Stimulated activated CD4-positive, alpha-beta T cell treated with anti-CD3 and anti-CD28 coated beads, TNF-alpha, amount 100 ng/mL, for 48 hours (primary cell): ENCODE measurements around the gene ZNF284.
A peak's percentile ranks its signal among the peaks of the same experiment; 100 is the strongest.

Source experiments
- DNase-seq, 3 donors: peaks; one replicate each; pipeline ENCODE4 v3.0.0-alpha.2; 2020; ENCODE audit warnings: low read depth in 3 of 3

The ZNF284 gene

DNA sequence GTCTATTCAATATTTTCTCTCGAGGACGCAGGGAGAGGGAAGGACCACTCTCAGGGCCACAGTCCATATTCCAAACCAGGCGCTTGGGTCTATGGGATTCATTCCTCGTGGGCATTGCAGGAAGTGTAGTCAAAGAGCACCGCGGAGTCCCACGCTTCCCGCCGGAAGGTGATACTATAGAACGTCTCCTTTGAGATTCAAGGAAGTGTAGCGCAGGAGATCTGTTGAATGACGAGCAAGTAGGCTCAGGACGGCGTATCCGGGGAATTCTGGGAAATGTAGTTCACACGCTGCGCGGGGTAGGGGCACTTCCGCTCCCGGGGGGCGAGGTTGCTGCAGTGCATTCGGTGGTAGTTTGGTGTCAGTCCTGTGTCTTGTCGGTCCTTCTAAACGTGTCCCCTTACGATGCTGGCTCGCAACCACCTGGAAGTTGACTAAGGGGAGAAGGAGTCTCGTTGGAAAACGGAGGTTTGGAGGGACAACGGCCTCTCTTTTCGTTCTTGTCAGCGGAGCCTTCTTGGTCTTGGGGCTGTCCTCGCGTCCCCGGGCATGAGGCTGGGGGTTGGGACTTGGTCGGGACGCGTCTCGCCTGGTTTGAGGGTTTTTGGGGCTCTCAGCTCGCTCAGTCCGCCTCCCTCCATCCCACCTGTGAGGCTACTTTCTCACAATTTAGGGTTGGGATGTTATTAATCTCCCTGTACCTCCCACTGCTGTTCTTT is at the start of gene ZNF284:
Gene ZNF284 (plus strand): TSS at position 336 of the 719 bp plus-strand sequence. CDS start 4,231 bp downstream, outside the sequence.
- peak; percentile 63 to 70 (median 67) for DNase-seq

DNA sequence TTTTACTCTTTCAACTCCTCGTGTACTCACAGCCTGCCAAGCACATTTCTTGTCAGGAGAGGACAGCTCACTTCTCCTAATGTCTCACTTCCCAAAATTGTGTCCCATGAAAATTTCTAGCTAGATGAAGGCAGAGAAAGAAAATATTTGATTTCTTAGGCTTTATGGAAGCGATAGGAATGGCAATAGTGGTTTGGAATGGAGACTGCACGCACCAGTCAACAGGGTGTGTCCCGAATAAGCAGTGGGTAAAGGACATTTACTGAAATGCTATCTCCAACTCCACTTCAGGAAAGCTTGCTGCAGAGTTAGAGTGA is 47.1 kb upstream of the ZNF284 start:
- DNase-seq, result no peak

DNA sequence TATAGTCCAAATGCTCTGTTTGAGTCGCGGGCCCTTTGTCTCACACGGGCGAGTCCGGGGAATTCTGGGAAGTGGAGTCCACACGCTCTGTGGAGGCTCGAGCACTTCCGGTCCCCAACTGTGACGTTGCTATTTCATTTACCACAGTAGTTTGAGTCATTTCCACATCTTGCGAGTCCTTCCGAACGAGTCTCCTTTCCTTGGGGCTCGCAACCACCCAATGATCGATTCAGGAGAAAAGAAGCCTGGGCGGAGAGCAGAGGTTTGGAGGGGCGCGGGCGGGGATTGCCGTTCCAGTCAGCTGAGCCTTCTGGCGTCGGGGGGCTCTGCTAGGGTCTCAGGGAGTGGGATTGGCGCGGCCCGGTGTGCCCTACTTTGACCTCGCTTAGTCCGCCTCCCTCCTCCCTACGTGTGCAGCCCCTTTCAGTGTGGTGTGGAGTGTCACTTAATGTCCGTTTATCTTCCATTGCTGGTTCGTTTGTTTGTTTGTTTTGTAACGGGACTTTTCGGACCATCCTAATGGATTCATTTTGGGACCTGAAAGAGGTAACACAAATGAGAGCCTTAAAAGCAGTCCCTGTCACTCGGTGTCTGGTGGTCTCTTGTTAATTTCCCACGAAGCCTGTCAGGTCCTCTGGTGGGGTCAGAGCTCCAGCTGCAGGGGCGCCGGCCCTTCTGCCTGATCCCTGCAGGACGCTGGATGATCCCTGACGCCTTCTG is 46.6 kb upstream of the ZNF284 start, which contains the start of gene ZNF222:
Gene ZNF222 (plus strand): TSS at position 163 of the 720 bp plus-strand sequence. CDS start 58 bp downstream, at position 221.
- DNase-seq, result peak; percentile 57 to 73 (median 63)

DNA sequence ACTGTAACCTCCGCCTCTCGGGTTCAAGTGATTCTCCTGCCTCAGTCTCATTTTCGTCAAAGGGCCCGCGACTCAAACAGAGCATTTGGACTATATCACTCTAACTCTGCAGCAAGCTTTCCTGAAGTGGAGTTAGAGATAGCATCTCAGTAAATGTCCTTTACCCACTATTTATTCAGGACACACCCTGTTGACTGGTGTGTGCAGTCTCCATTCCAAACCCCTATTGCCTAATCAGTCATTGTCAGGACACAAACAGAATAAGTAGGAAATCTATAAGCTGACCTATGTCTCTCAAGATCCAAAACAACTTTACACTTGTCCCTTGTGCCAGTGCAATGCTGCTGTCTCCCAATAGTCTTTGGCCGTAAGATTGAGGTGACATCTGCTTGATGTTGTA is 45.3 kb upstream of the ZNF284 start:
- no peak for DNase-seq

DNA sequence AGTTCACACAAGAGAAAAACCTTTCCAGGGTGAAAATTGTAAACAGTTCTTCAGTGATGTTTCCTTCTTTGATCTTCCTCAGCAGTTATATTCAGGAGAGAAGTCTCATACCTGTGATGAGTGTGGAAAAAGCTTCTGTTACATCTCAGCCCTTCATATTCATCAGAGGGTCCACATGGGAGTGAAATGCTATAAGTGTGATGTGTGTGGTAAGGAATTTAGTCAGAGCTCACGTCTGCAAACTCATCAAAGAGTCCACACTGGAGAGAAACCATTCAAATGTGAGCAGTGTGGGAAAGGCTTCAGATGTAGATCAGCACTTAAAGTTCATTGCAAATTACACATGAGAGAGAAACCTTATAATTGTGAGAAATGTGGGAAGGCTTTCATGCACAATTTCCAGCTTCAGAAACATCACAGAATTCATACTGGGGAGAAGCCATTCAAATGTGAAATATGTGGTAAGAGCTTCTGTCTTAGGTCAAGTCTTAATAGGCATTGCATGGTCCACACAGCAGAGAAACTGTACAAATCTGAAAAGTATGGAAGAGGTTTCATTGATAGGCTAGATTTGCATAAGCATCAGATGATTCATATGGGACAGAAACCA is 39.9 kb upstream of the ZNF284 start:
- DNase-seq, result no peak

DNA sequence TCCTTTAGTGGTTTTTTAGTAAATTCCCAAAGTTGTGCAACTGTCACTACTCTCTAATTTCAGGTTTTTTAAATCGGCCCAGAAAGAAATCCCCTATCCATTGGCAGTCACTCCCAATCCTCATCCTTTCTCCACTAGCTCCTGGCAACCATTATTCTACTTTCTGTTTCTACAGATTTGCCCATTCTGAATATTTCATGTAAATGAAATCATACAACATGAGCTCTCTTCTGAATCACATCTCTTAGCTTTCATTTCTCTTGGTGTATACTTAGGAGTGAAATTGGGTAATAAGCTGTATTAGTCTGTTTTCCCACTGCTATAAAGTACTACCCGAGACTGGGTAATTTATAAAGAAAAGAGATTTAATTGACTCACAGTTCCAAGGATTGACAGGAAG is 29.8 kb upstream of the ZNF284 start:
- no peak for DNase-seq

DNA sequence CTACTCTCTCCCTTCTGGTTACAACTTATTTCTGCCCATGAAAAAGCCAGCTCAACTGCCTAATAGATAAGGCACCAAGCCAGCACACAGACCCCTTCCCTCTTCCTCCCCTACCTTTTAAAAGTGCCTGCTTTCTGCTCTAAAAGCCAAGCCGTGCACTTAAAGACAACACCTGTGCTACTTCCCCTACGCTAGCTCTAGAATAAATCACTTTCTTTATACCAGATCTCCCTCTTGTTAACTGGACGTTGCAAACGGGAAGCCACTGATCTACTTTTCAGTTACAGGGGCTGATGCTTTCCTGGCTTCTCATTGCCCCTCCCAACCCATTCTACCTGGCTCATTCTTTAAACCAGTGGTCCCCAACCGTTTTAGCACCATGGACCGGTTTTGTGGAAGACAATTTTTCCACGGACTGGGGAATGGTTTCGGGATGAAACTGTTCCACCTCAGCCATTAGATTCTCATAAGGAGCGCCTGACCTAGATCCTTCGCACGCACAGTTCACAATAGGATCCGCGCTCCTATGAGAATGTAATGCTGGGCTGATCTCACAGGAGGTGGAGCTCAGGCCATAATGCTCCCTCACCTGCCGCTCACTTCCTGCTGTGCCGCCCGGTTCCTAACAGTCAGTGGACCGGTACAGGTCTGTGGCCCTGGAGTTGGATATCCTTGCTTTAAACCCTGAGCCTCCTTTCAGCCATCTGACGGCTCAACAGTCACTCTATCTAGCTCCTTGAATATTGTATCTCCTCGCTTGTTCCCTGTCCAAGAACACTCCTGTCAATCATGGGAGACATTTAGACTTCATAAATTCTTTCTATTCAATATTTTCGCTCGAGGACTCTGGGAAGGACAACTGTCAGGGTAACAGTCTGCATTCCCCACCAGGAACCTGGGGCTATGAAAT is 21.0 kb upstream of the ZNF284 start:
- no peak for DNase-seq

DNA sequence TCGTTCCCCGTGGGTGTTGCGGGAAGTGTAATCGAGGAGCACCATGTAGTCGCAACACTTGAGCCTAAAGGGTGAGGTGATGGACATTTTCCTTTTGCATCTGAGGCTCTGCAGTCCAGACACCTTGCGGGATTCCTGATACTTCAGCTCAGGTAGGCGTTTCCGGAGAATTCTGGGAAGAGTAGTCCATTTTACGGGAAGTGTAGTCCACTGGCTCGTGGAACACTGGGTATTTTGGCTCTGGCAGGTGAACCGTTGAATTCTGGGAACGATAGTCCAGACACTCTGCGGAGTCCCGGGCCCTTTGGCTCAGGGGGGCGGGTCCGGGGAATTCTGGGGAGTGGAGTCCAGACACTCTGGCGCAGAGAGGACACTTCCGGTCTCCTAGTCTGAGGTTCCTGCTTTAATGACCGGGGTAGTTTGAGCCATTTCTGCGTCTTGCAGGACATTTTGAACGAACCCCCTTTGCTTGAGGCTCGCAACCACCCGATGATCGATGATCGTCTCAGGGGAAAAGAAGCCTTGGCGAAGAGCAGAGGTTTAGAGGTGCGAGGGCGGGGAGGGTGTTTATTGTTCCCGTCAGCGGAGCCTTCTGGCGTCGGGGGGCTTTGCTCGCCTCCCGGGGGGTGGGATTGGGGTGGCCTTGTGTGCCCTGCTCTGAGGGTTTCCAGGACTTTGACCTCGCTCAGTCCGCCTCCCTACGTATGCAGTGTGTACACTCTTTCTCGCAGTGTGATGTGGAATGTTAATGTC is 20.1 kb upstream of the ZNF284 start, which contains the start of gene ZNF223:
Gene ZNF223 (plus strand): TSS at position 387 of the 753 bp plus-strand sequence. CDS start 3,141 bp downstream, outside the sequence.
- peak; percentile 16 to 45 (median 32) for DNase-seq

DNA sequence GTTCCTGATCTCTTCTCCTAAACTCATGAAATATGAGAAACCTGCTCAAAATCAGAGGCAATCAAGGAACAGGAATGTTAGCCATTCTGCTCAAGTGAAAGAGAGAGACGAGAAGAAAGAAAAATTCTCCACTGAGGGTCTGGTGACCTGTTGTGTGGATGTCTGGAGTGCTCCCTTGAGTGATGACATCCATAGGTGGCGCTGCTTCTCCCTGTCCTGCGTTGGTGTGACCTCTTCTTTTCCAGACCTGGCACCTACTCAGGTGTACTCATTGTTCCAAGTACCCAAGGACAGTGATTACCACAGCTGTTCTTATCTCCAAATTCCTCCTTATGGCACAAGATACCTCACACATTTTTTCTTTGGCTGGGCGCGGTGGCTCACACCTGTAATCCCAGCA is 16.1 kb upstream of the ZNF284 start:
- no peak for DNase-seq

DNA sequence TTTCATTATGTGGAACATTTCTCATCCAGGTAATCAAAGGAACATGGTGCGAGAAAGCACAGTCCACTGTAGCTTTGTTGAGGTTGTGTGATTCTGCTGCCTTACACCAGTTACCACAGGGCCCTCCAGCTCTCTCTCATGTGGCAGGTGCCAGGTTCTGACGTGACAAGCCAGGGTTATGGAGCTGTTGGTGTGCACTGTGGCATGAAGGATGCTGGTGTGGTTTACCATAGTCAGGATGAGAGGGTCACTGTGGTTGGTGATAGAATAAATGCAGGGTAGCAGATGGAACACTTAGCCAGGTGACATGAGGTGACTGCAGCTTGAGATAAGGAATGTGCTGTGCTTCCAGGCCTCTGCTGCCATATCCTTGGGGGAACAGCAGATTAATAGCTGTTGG is 12.7 kb upstream of the ZNF284 start:
- DNase-seq, result no peak

DNA sequence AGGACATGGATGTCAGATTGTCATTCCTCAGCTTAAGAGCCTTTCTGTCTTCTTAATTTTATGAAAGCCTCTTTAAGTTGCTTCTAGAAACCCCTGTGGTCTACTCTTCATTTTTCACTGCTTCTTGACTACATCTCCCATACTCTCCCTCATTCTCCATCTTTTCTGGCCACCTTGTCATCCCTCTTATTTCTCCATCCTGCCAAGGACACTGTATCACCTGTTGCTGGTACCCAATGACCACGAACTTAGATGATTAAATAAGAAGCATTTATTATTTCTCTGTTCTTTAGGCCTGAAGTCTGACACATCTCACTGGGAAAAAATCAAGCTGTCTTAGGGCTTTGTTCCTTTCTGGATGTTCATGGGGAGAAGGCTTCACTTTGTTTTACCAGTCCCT is 10.9 kb upstream of the ZNF284 start:
- no peak for DNase-seq

DNA sequence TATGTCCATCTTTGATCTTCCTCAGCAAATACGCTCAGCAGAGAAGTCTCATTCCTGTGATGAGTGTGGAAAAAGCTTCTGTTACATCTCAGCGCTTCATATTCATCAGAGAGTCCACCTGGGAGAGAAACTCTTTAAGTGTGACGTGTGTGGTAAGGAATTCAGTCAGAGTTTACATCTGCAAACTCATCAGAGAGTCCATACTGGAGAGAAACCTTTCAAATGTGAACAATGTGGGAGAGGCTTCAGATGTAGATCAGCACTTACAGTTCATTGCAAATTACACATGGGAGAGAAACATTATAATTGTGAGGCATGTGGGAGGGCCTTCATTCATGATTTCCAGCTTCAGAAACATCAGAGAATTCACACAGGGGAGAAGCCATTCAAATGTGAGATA is 5.7 kb upstream of the ZNF284 start:
- no peak for DNase-seq

DNA sequence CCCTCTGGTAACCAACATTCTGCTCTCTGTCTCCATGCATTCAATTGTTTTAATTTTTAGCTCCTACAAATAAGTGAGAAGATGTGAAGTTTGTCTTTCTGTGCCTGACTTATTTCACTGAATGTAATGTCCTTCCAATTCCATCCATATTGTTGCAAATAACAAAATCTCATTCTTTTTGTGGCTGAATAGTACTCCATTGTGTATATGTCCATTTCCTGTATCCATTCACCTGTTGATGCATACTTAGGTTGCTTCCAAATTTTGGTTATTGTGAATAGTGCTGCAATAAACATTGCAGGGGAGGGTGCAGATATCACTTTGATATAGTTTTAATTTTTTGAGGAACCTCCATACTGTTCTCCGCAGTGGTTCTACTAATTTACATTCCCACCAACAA is 2.5 kb upstream of the ZNF284 start:
- no peak for DNase-seq

DNA sequence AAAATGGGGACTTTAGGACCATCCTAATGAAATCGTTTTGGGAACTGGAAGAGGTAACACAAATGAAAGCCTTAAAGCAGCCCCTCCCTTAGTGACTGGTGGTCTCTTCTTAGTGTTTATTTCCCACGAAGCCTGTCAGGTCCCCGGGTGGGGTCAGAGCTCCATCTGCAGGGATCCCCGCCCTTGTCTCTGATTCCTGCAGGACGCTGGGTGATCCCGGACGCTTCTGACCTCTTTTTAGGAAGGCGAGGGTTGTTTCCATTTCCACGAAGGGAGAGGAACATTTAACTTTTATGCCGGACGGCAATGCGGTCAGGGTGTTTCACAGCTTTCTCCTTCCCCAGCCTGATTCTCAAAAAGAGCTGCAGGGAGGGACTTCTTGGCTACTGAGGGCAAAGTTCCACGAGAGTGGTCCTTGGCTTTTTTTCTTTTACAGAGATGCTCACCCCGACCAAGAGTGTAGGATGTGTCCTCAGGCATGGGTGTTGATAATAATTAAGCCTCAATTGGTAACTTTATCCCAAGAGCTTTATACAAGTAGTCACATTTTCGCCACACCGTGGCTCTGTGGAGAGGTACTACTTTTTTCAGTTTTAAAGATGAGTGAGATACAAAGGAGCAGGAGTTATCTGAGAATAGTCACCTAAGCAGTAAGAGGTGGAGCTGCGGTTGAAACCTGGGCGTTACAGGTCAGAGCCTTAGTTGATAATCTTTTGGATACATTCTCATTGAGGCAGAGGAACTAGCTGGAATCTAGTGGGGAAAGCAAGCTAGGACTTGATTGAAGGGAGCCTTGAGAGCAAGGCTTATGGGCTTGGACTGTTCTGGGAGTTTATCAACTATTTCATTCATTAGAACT is 813 bp downstream of the ZNF284 start:
- no peak for DNase-seq

DNA sequence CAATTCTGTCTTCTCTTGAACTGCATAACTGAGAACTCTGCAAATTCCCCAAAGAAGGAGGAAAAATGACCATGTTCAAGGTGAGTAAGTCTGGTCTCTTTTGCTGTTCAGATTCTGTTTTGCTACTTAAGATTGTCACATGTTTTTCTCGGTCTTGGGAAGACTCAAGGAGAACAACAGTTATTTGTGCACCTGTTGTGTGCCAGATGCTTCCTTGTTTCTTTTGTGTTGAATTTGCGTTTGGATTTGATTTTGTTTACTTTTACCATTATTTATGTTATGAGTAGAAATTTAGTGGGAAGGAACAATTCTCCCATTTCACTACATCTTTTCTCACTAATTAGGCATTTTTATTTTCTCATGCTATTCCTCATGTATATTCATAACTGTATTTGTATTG is 4.4 kb downstream of the ZNF284 start:
- DNase-seq, result no peak

DNA sequence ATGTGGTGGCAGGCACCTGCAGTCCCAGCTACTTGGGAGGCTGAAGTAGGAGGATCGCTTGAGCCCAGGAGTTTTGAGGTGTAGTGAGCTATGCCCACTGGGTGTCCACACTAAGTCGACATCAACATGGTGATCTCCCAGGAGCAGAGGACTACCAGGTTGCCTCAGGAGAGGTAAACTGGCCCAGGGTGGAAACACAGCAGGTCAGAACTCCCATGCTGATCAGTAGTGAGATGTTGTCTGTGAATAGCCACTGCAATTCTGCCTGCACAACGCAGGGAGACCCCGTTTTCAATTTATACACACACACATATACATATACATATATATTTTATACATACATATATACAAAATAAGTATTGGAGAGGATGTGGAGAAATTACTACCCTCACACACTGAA is 20.1 kb downstream of the ZNF284 start:
- DNase-seq, result no peak

DNA sequence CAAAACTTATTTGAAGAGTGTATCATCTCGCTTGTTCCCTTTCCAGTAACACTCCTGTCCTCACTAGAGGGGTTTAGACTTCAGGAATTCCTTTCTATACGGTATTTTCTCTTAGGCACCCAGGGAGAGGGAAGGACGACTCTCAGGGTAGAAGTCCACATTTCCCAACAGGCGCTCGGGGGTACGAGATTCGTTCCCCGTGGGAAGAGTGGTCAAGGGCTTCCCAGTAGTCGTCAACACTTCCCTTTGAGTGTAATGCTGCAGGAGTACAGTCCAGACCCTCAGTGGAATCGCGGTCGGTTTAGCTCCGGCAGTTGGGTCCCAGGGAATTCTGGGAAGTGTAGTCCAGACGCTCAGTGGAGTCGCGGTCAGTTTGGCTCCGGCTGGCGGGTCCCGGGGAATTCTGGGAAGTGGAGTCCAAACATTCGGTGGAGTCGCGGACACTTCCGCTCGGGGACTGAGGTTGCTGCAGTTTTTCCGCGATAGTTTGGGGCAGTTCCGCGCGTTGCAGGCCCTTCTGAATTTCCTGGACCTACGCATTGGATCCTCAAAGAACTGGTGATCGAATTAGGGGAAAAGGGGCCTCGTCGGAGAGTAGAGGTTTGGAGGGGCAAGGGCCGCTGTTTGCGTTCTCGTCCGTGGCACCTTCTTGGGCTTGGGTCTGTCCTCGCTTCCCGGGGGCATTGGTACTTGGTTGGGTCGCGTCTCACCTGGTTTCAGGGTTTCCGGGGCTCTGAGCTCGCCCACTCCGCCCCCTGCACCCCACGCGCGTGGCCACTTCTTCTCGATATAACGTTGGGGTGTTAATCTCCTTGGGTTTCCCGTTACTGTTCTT is 22.2 kb downstream of the ZNF284 start, which contains the start of gene ZNF224:
Gene ZNF224 (plus strand): TSS at position 431 of the 835 bp plus-strand sequence. CDS start 3,513 bp downstream, outside the sequence.
- peak; percentile 73 to 77 (median 77) for DNase-seq

DNA sequence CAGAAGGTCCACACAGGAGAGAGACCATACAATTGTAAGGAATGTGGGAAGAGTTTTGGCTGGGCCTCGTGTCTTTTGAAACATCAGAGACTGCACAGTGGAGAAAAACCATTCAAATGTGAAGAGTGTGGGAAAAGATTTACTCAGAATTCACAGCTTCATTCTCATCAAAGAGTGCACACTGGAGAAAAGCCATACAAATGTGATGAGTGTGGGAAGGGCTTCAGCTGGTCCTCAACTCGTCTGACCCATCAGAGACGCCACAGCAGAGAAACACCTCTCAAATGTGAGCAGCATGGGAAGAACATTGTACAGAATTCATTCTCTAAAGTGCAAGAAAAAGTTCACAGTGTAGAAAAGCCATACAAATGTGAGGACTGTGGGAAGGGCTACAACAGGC is 35.8 kb downstream of the ZNF284 start:
- DNase-seq, result no peak

DNA sequence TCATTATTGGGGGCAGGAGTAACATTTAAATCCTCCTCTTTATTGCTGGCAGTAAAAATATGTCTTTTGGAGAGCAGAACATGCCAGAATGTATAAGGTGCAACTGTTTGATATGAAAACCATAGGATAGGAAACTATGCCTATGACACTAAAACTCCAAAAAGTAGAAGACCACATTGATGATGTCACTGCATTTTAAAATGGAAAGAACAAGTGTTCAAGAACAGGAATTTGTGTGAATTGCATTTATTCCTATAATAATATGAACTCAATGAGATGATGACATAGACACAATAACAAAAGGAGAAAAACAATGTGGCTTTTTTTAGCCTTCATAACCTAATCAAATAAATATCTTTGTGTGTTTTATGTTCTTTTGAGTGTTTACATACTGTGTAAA is 37.5 kb downstream of the ZNF284 start:
- no peak for DNase-seq
